Activated CD4-positive, alpha-beta T cell treated with anti-CD3 and anti-CD28 coated beads, Interleukin-2, amount 50 U/mL, for 48 hours (primary cell): Measurements from ENCODE around the gene FAM236D.
"Not testable (repeated sequence)": the region's sequence is repeated elsewhere in the genome, so short reads cannot be mapped to it uniquely, and the experiment has no call there.

ENCODE experiments used
- DNase-seq, 2 experiments: peaks; one replicate each; pipeline ENCODE4 v3.0.0-alpha.2; 2020

The FAM236D gene

DNA sequence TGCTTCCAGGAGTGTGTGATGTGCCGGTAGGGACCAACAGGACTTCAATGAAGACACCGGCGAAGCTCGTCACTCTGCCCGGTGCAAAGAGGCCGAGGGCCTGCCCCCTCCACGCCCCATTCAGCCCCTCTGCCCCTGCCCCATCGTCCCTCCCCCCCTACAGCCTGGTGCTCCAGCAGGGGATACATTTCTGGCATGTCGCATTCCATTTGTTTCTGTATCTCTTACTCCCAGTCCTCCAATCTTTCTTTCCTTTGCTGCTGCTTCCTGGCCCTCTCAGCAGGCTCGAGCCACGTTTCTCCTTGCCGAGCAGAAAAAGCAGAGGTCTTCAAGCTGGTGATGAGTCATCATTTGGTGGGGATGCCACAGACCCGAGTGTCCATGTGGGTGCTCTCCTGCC, at the start of gene FAM236D:
TSS of gene FAM236D (minus strand) at position 101 of the 400 bp plus-strand sequence. CDS start at position 1, 100 bp downstream.
- DNase-seq: not testable (repeated sequence)

GRCh38 chrX:72837532-72837931, 29.5 kb upstream of the FAM236D start:
- not testable (repeated sequence) for DNase-seq

- DNase-seq: not testable (repeated sequence)
Observed at GRCh38 chrX:72830701-72831100, 22.7 kb upstream of the FAM236D start.

GRCh38 chrX:72790390-72790789, 17.6 kb downstream of the FAM236D start:
- DNase-seq: not testable (repeated sequence)

- not testable (repeated sequence) for DNase-seq
Observed at GRCh38 chrX:72788142-72788541, 19.9 kb downstream of the FAM236D start.

DNA sequence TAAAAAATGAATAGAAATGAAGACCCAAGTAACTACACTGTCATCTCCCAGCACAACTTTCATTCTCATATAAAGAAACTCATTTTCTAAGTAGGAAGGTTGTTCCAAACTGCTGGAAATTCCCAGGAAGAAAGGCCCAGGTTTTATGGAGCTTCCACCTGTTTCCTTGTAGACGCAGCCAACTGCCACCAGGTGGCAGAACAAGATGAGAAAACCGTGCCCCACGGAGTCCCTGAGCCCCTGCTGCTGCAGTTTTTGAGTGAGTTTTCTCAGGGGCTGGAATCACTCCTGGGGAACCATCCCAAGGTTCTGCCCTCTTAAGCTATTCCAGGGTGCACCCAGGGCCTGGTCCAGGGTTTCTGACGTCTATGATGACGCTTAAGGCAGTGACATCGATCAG, 24.0 kb downstream of the FAM236D start:
- DNase-seq: not testable (repeated sequence)

GRCh38 chrX:72783365-72783936, 24.6 kb downstream of the FAM236D start:
- DNase-seq: not testable (repeated sequence)

GRCh38 chrX:72782560-72782959, 25.4 kb downstream of the FAM236D start, which contains the start of gene FAM236B:
Gene FAM236B (minus strand): TSS chrX:72782660. CDS start chrX:72782560, 100 bp downstream.
- not testable (repeated sequence) for DNase-seq

DNA sequence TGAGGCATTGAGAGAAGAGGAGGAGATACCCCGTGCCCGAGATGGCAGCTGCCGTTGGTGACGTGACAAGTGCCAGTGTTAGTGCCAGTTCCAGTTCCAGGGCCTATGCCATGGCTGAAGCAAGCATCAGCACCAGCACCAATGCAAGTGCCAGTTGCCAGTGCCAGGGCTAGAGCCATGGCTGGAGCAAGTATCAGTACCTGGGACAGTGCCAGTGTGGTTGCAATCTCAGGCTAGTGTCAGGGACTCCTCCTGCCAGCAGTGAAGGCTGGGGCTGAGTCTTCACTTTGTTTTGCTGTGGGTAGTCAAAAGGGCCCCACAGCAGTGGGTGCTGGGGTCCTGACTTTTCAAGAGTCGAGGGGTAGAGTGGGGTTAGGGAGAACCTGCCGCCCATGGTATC, 29.9 kb downstream of the FAM236D start:
- not testable (repeated sequence) for DNase-seq

GRCh38 chrX:72777467-72777790, 30.6 kb downstream of the FAM236D start:
- DNase-seq: not testable (repeated sequence)

DNA sequence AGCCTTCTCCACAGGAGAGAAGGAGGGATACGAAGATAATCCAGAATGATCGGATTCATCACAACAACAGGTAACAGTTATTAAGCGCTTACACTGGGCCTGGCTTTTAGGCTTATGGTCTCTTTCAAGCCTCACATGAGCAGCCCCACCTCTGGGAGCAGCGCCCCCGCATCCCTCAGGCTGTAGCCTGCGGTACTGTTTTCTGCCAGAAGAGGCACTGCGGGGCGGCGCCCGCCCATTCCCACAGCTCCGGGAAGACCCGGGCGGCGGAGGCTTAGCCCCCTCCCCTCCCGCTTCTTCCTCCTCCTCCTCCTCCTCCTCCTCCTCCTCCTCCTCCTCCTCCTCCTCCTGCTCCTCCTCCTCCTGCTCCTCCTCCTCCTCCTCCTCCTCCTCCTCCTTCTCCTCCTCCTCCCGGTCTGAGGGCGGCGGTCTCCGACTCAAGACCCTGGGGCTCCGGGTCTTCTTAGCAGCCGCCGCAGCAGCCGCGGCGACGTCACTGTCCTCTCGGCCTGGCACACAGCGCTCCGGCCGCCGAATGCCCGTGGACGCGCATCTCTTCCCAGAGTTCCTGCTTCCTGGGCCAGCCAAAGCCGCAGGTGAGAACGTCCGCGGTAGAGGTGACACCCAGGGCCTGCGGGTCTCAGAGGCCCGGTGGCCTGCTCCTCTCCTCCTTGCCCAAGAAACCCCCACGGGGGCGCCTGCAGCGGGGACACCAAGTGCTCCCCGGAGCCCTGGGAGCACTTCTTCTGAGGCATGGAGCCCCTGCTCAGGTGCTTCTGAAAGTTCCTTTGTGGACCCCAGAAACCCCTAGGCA, 31.1 kb downstream of the FAM236D start, which contains the start of gene DMRTC1B:
TSS of gene DMRTC1B (plus strand) at position 238 of the 814 bp plus-strand sequence. CDS start 68,246 bp downstream, outside the sequence.
- not testable (repeated sequence) for DNase-seq

DNA sequence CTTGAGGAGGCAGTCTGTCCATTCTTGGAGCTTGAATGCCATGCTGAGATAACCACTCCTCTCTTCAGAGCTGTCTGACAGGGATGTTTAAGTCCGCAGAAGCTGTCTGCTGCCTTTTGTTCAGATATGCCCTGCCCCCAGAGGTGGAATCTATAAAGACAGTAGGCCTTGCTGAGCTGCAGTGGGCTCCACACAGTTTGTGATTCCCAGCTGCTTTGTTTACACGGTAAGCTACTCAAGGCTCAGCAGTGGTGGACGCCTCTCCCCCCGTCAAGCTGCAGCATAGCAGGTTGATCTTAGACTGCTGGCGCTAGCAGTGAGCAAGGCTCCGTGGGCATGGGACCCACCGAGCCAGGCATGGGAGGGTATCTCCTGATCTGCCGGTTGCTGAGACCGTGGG, 47.6 kb downstream of the FAM236D start:
- not testable (repeated sequence) for DNase-seq
